GM10266 (cell line): ENCODE results near the gene NAV1.
A peak's percentile ranks its signal among the peaks of the same experiment; 100 is the strongest.

Experiments used
- DNase-seq: peaks from one replicate; pipeline ENCODE4 v3.0.0; 2012; ENCODE audit errors: extremely low spot score
- TF ChIP-seq, protein P1 (sequence below): IDR thresholded peaks from 2 replicates; pipeline ENCODE4 v1.5.1; 2012; ENCODE audit warnings: mild to moderate bottlenecking, low read depth; ENCODE audit not compliant: control insufficient read depth, insufficient read depth; ENCODE audit errors: missing control alignments

Gene NAV1

GRCh38 chr1:201535919-201536245 is 3.0 kb upstream of the NAV1 start:
- DNase-seq = peak; percentile 7
- TF ChIP-seq, protein P1, sequence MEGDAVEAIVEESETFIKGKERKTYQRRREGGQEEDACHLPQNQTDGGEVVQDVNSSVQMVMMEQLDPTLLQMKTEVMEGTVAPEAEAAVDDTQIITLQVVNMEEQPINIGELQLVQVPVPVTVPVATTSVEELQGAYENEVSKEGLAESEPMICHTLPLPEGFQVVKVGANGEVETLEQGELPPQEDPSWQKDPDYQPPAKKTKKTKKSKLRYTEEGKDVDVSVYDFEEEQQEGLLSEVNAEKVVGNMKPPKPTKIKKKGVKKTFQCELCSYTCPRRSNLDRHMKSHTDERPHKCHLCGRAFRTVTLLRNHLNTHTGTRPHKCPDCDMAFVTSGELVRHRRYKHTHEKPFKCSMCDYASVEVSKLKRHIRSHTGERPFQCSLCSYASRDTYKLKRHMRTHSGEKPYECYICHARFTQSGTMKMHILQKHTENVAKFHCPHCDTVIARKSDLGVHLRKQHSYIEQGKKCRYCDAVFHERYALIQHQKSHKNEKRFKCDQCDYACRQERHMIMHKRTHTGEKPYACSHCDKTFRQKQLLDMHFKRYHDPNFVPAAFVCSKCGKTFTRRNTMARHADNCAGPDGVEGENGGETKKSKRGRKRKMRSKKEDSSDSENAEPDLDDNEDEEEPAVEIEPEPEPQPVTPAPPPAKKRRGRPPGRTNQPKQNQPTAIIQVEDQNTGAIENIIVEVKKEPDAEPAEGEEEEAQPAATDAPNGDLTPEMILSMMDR = no peak

- no peak for DNase-seq
- TF ChIP-seq, protein P1 = no peak
Measured at GRCh38 chr1:201536558-201536957, 2.4 kb upstream of the NAV1 start.

GRCh38 chr1:201537028-201537427 is 1.9 kb upstream of the NAV1 start:
- TF ChIP-seq, protein P1 = no peak
- DNase-seq = no peak

- TF ChIP-seq, protein P1 = no peak
- no peak for DNase-seq
Measured at GRCh38 chr1:201537467-201537866, 1.5 kb upstream of the NAV1 start.

DNA sequence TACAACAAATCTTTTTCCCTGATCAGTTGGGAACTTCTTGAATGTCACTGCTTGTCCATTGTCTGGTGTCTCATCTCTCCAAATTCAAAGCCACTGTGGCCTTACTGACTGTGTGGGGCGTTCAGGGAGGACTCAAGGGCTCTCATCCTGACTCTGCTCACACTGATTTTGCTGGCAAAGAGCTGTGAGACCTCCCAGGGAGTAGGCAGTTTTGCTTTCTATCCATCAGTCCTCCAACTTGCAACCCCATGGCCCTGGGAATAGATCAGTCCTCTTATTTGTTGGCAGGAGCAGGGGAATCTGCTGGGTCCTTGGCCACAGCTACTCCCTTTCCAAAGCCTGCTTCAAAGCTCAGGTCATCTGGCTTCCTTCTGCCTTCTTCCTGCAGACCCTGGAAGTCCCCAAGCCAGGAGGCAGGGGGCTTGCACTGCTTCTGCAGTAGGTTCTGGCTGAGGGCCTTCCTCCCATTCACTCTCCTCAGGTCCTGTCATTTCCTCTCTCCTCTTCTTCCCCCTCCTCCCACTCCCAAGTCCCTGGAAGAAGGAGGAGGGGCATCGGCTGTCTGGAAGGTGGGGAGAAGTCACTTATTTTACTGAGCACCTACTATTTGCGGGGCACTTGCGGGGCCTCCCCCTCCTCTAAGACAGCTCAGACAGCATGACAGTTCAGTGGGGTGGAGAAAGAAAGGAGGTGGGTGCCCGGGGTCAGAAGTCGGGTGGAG is 876 bp upstream of the NAV1 start:
- peak; percentile 4 for DNase-seq
- TF ChIP-seq, protein P1 = no peak

DNA sequence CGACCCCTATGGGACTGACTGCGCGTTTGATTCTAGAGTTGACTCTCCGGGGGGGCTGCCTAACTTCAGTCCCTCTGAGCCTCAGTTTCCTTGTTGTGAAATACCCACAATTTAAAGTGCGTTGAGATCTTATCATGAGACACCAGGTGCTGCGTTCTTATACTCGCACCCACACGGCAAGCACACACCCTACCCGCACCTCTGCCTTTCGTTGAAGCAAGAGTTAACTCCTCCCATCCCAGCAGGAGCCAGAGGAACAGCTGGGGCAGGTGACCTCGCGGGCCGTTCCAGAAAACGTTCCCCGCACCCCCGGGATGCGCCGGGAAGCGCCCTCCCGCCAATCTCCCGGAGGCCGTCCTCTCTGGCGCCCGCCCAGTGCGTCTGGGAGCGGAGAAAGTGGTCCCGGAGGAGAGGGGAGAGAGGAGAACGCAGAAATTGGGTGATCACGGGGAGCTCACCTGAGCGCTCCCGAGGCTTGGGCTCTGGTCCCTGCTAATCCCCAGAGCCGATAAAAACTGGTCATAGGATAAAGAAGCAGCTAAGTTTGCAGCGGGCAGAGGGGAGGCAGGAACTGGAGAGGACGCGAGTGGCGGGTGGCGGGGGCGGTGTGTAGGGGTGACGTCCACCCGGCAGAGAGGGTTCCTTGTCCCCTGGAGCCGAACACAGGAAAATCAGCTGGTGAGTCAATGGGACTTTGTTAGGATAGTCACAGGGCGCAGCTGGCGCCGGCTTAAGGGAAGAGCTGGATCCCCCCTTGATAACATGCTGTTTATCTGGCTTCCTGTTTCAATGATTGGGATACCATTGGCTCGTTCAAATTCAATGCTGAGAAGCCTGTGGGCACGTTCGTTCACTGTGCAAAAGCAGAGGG is 869 bp downstream of the NAV1 start:
- DNase-seq = no peak
- TF ChIP-seq, protein P1 = no peak
